Tibial nerve (tissue), 4 donors: ENCODE data around the gene TPCN1. TPM values are rescaled to one million over a fixed set of nuclear protein-coding genes. Genes with fewer than 3 reads are reported as not detected.

Experiments used
- DNase-seq, 2 donors: peaks; one replicate each; pipeline ENCODE4 v3.0.0-alpha.2; 2019; ENCODE audit warnings: low spot score in 2 of 2
- H3K27ac ChIP-seq, 4 donors: fragments of 200-600 bp; sonication (generic) in 3 of 4; one replicate each; pipeline ENCODE4 v1.5.1; 2017 to 2019; ENCODE audit warnings: mild to moderate bottlenecking in 1 of 4
- H3K27me3 ChIP-seq, 2 donors: fragments of 200-600 bp; sonication (generic) in 1 of 2; one replicate each; pipeline versions ENCODE4 v1.5.1 to v1.6.0; 2017 to 2019
- H3K36me3 ChIP-seq, 3 donors: fragments of 200-600 bp; sonication (generic); one replicate each; pipeline ENCODE4 v1.5.1; 2018 to 2019
- H3K4me1 ChIP-seq, 4 donors: fragments of 200-600 bp; sonication (generic) in 3 of 4; one replicate each; pipeline ENCODE4 v1.5.1; 2017 to 2019
- H3K4me3 ChIP-seq, 4 donors: fragments of 200-600 bp; sonication (generic) in 3 of 4; one replicate each; pipeline ENCODE4 v1.5.1; 2017 to 2019; ENCODE audit warnings: mild to moderate bottlenecking in 1 of 4, moderate library complexity in 1 of 4
- H3K9me3 ChIP-seq, 4 donors: fragments of 200-600 bp; sonication (generic) in 3 of 4; one replicate each; pipeline ENCODE4 v1.5.1; 2017 to 2019
- CTCF ChIP-seq, 5 experiments: fragments of 200-600 bp in 3 of 5; fragments of 450-650 bp in 2 of 5; sonication (generic) in 3 of 5; IDR thresholded peaks; one replicate each; pipeline ENCODE4 v1.5.1; 2016 to 2019; ENCODE audit warnings: antibody characterized with exemption in 5 of 5, mild to moderate bottlenecking in 3 of 5, moderate library complexity in 2 of 5
- EP300 ChIP-seq, 2 donors: sonication (generic); formaldehyde crosslinking; IDR thresholded peaks; one replicate each; pipeline ENCODE4 v1.6.1; 2017; ENCODE audit warnings: antibody characterized with exemption in 2 of 2, mild to moderate bottlenecking in 1 of 2
- POLR2A ChIP-seq, 2 donors: fragments of 450-650 bp; IDR thresholded peaks; one replicate each; pipeline ENCODE4 v1.6.1; 2017; ENCODE audit warnings: antibody characterized with exemption in 2 of 2, mild to moderate bottlenecking in 2 of 2, moderate library complexity in 2 of 2
- WGBS, 2 donors: methylation state at CpG; one replicate each; pipeline ENCODE4 v1.1.5; 2018; 5-methylcytosine and 5-hydroxymethylcytosine counted together
- total RNA-seq, 4 donors: library from RNA; depleted of rRNA; stranded (reverse); fragments of >200 nt; gene quantifications; one replicate each; pipeline ENCODE4 v1.1.0, GENCODE V29; 2016

The TPCN1 gene
- total RNA-seq, 4 donors from 2014 or later, result 62.7 to 77.6 (median 69.8) TPM

DNA sequence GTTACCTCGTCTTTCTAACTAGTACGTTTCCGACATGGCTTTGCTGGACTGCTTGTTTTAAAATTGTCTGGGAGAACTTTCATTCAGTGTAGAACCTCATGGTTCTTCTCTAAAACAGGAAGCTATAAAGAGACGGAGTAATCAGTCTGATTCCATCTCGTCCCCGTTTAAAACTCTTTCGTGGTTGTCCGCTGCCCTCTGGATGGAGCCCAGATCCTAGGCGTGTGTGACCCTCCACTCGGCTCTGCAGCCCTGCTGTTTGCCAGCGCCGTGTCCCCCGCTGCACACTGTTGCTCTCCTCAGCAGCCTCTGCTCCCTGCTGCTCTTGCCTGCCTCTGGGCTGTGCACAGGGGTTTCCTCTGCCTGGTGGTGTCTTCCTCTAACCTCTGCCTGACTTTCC, 63.5 kb downstream of the TPCN1 start:
- DNase-seq, result no peak
- peaks cover 0 to 15% (median 0%) of the 10 kb centered on the region in 4 donors for H3K4me1 ChIP-seq
- no peak overlapping the region for H3K27ac ChIP-seq
- H3K27me3 ChIP-seq, result no peaks in the 10 kb centered on the region
- H3K36me3 ChIP-seq, result peaks cover 0 to 96% (median 13%) of the 10 kb centered on the region in 3 donors
- TF ChIP-seq POLR2A (IDR thresholded peaks at IDR 0.05) (no peak), EP300 (IDR thresholded peaks at IDR 0.05) (no peak), CTCF (IDR thresholded peaks at IDR 0.05) (no peak)
- H3K4me3 ChIP-seq, result no peak overlapping the region
- WGBS, 2 donors, result 79 to 83% methylated on average over 13 of the region's 13 CpGs
- no peaks in the 10 kb centered on the region for H3K9me3 ChIP-seq

GRCh38 chr12:113285679-113286610, 64.7 kb downstream of the TPCN1 start:
- peaks cover 0 to 15% (median 0%) of the 10 kb centered on the region in 4 donors for H3K4me1 ChIP-seq
- peaks cover 0 to 96% (median 13%) of the 10 kb centered on the region in 3 donors for H3K36me3 ChIP-seq
- no peaks in the 10 kb centered on the region for H3K9me3 ChIP-seq
- peak overlapping the region in 2 of 4 donors; percentile 34 to 54 for H3K27ac ChIP-seq
- no peak overlapping the region for H3K4me3 ChIP-seq
- H3K27me3 ChIP-seq, result no peaks in the 10 kb centered on the region
- DNase-seq, result no peak
- 54 to 62% methylated on average over 21 to 22 of the region's 22 CpGs for WGBS, 2 donors
- TF ChIP-seq EP300 (IDR thresholded peaks at IDR 0.05) (no peak), CTCF (IDR thresholded peaks at IDR 0.05) (no peak), POLR2A (IDR thresholded peaks at IDR 0.05) (no peak)

GRCh38 chr12:113286712-113287111, 65.4 kb downstream of the TPCN1 start:
- 71 to 82% methylated on average over 11 of the region's 11 CpGs for WGBS, 2 donors
- Histone ChIP-seq H3K4me1 (peaks cover 0 to 15% (median 0%) of the 10 kb centered on the region in 4 donors), H3K9me3 (no peaks in the 10 kb centered on the region), H3K36me3 (peaks cover 0 to 97% (median 13%) of the 10 kb centered on the region in 3 donors), H3K4me3 (no peak overlapping the region), H3K27me3 (no peaks in the 10 kb centered on the region), H3K27ac (peak overlapping the region in 1 of 4 donors; percentile 34)
- no peak for DNase-seq
- TF ChIP-seq POLR2A (IDR thresholded peaks at IDR 0.05) (no peak), CTCF (IDR thresholded peaks at IDR 0.05) (no peak), EP300 (IDR thresholded peaks at IDR 0.05) (no peak)

GRCh38 chr12:113287146-113287898, 66.1 kb downstream of the TPCN1 start:
- Histone ChIP-seq H3K9me3 (no peaks in the 10 kb centered on the region), H3K36me3 (peaks cover under 1 to 100% (median 13%) of the 10 kb centered on the region in 3 donors), H3K4me1 (peaks cover 0 to 17% (median 0%) of the 10 kb centered on the region in 4 donors), H3K27ac (no peak overlapping the region), H3K27me3 (no peaks in the 10 kb centered on the region), H3K4me3 (no peak overlapping the region)
- 91 to 93% methylated on average over 11 to 21 of the region's 21 CpGs for WGBS, 2 donors
- no peak for DNase-seq
- TF ChIP-seq EP300 (IDR thresholded peaks at IDR 0.05) (no peak), POLR2A (IDR thresholded peaks at IDR 0.05) (no peak)

DNA sequence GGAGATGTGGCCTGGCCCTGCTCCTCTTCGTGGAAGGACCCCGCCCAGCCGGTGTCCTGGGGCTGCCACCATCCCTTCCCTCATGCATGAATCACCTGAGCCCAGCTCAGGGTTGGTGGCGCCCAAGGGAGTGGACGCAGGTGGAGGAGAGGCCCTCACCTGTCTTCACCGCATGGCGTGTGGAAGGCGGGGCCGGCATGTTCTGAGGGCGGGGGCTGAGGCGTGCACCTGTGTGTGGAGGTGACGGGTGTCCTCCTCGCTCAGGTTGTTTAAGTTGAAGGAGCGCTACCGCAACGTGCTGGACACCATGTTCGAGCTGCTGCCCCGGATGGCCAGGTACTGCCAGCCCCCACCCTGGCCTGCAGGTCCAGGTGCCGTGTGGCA, 66.6 kb downstream of the TPCN1 start:
- Histone ChIP-seq H3K9me3 (no peaks in the 10 kb centered on the region), H3K27me3 (no peaks in the 10 kb centered on the region), H3K36me3 (peaks cover 5 to 100% (median 13%) of the 10 kb centered on the region in 3 donors), H3K4me3 (no peak overlapping the region), H3K27ac (no peak overlapping the region), H3K4me1 (peaks cover 0 to 19% (median 0%) of the 10 kb centered on the region in 4 donors)
- DNase-seq, result no peak
- WGBS, 2 donors, result 93 to 98% methylated on average over 19 of the region's 19 CpGs
- TF ChIP-seq POLR2A (IDR thresholded peaks at IDR 0.05) (no peak), CTCF (IDR thresholded peaks at IDR 0.05) (no peak), EP300 (IDR thresholded peaks at IDR 0.05) (no peak)
